H9 (cell line): ENCODE data around the gene MAZ. TPM values are rescaled to one million over a fixed set of nuclear protein-coding genes. Genes with fewer than 3 reads are reported as not detected.
A peak's percentile ranks its signal among the peaks of the same experiment; 100 is the strongest.

ENCODE experiments used
- DNase-seq: peaks from one replicate; pipeline ENCODE4 v3.0.0-alpha.2; 2017
- H2AFZ ChIP-seq: one replicate; pipeline ENCODE4 v1.6.1; 2013; ENCODE audit warnings: mild to moderate bottlenecking, low read length, control low read depth, moderate library complexity
- H2AK5ac ChIP-seq: 2 replicates; pipeline ENCODE4 v1.6.1; 2013; ENCODE audit warnings: low read length, control low read depth, mixed read lengths; ENCODE audit not compliant: insufficient read length
- H2BK120ac ChIP-seq: one replicate; pipeline ENCODE4 v1.6.1; 2013; ENCODE audit warnings: low read depth, mild to moderate bottlenecking, low read length, control low read depth, inconsistent platforms; ENCODE audit not compliant: poor library complexity, severe bottlenecking
- H2BK12ac ChIP-seq: 2 replicates; pipeline ENCODE4 v1.6.1; 2013; ENCODE audit warnings: low read length, control low read depth, mixed read lengths, low read depth; ENCODE audit not compliant: insufficient read length
- H2BK15ac ChIP-seq: 2 replicates; pipeline ENCODE4 v1.6.1; 2013; ENCODE audit warnings: low read depth, low read length, control low read depth
- H2BK20ac ChIP-seq: one replicate; pipeline ENCODE4 v1.6.1; 2013; ENCODE audit warnings: low read depth, mild to moderate bottlenecking, low read length, control low read depth, inconsistent platforms; ENCODE audit not compliant: poor library complexity, severe bottlenecking
- H2BK5ac ChIP-seq: 2 replicates; pipeline ENCODE4 v1.6.1; 2013; ENCODE audit warnings: low read length, control low read depth, mixed read lengths; ENCODE audit not compliant: insufficient read length
- H3K14ac ChIP-seq: 2 replicates; pipeline ENCODE4 v1.6.1; 2013; ENCODE audit warnings: low read length, control low read depth; ENCODE audit not compliant: insufficient read depth
- H3K18ac ChIP-seq: 2 replicates; pipeline ENCODE4 v1.6.1; 2013; ENCODE audit warnings: low read depth, mild to moderate bottlenecking, mixed read lengths, low read length, control low read depth; ENCODE audit not compliant: insufficient read length
- H3K23ac ChIP-seq: 2 replicates; pipeline ENCODE4 v1.6.1; 2013; ENCODE audit warnings: low read length, control low read depth, mixed read lengths, low read depth; ENCODE audit not compliant: insufficient read length
- H3K23me2 ChIP-seq: 2 replicates; pipeline ENCODE4 v1.6.1; 2013; ENCODE audit warnings: low read depth, mild to moderate bottlenecking, mixed read lengths, low read length, control low read depth; ENCODE audit not compliant: insufficient read length, poor library complexity, severe bottlenecking
- H3K27ac ChIP-seq: 2 replicates; pipeline ENCODE4 v1.5.1; 2013; ENCODE audit warnings: low read length, control low read depth, mixed read lengths, low read depth; ENCODE audit not compliant: insufficient read length
- H3K27me3 ChIP-seq: 2 replicates; pipeline ENCODE4 v1.6.1; 2013; ENCODE audit warnings: low read length, control low read depth, inconsistent platforms; ENCODE audit not compliant: insufficient read depth
- H3K4ac ChIP-seq: 2 replicates; pipeline ENCODE4 v1.6.1; 2013; ENCODE audit warnings: low read depth, mild to moderate bottlenecking, control low read depth, inconsistent platforms, low read length, moderate library complexity
- H3K4me1 ChIP-seq: 2 replicates; pipeline ENCODE4 v1.6.1; 2013; ENCODE audit warnings: low read length, control low read depth, inconsistent platforms; ENCODE audit not compliant: insufficient read depth
- H3K4me2 ChIP-seq: 2 replicates; pipeline ENCODE4 v1.6.1; 2013; ENCODE audit warnings: low read length, control low read depth, mixed read lengths; ENCODE audit not compliant: insufficient read length, insufficient read depth
- H3K56ac ChIP-seq: 2 replicates; pipeline ENCODE4 v1.6.1; 2013; ENCODE audit warnings: low read depth, mild to moderate bottlenecking, mixed read lengths, low read length, control low read depth; ENCODE audit not compliant: insufficient read length
- H3K79me1 ChIP-seq: 2 replicates; pipeline ENCODE4 v1.6.1; 2013; ENCODE audit warnings: low read depth, mild to moderate bottlenecking, moderate library complexity, low read length, control low read depth, inconsistent platforms; ENCODE audit not compliant: insufficient read depth, poor library complexity, severe bottlenecking
- H3K79me2 ChIP-seq: 2 replicates; pipeline ENCODE4 v1.6.1; 2013; ENCODE audit warnings: low read length, control low read depth, inconsistent platforms; ENCODE audit not compliant: insufficient read depth
- H3K9ac ChIP-seq: 2 replicates; pipeline ENCODE4 v1.6.1; 2013; ENCODE audit warnings: low read length, control low read depth, mixed read lengths; ENCODE audit not compliant: insufficient read length; ENCODE audit errors: extremely low read depth
- H3K9me3 ChIP-seq: one replicate; pipeline ENCODE4 v1.6.1; 2013; ENCODE audit warnings: low read depth, low read length, inconsistent platforms; ENCODE audit not compliant: control insufficient read depth
- H3T11ph ChIP-seq: one replicate; pipeline ENCODE4 v1.6.1; 2013; ENCODE audit warnings: mild to moderate bottlenecking, low read length, control low read depth, inconsistent platforms
- H4K20me1 ChIP-seq: one replicate; pipeline ENCODE4 v1.6.1; 2013; ENCODE audit not compliant: control insufficient read depth, insufficient read length, insufficient read depth
- H4K5ac ChIP-seq: 2 replicates; pipeline ENCODE4 v1.6.1; 2013; ENCODE audit warnings: low read depth, mild to moderate bottlenecking, mixed read lengths, low read length, control low read depth; ENCODE audit not compliant: insufficient read length
- H4K8ac ChIP-seq: replicated peaks from 2 replicates; pipeline ENCODE4 v1.6.1; 2013; ENCODE audit warnings: low read length, control low read depth, mixed read lengths, low read depth; ENCODE audit not compliant: insufficient read length
- H4K91ac ChIP-seq: 2 replicates; pipeline ENCODE4 v1.6.1; 2013; ENCODE audit warnings: low read depth, mild to moderate bottlenecking, moderate library complexity, mixed read lengths, low read length, control low read depth; ENCODE audit not compliant: insufficient read length
- H3K27ac Mint-ChIP-seq, 3 experiments: 2 replicates in 2 of 3; 3 replicates in 1 of 3; pipeline ENCODE4 v1.8.0; 2020 to 2021; ENCODE audit warnings: mixed read lengths in 3 of 3, mild to moderate bottlenecking in 1 of 3, moderate library complexity in 1 of 3
- H3K27me3 Mint-ChIP-seq: 2 replicates; pipeline ENCODE4 v1.8.0; 2021; ENCODE audit warnings: low read depth, mild to moderate bottlenecking, moderate library complexity, mixed read lengths
- H3K36me3 Mint-ChIP-seq, 3 experiments: 2 replicates in 2 of 3; 3 replicates in 1 of 3; pipeline ENCODE4 v1.8.0; 2020 to 2021; ENCODE audit warnings: low read depth in 3 of 3, mixed read lengths in 3 of 3; ENCODE audit not compliant: insufficient read depth in 1 of 3
- H3K4me1 Mint-ChIP-seq, 2 experiments: 2 replicates each; pipeline ENCODE4 v1.8.0; 2020; ENCODE audit warnings: mixed read lengths in 2 of 2
- H3K4me3 Mint-ChIP-seq, 2 experiments: 2 replicates in 1 of 2; 3 replicates in 1 of 2; pipeline ENCODE4 v1.8.0; 2020 to 2021; ENCODE audit warnings: mild to moderate bottlenecking in 2 of 2, mixed read lengths in 2 of 2, moderate library complexity in 1 of 2
- H3K9me3 Mint-ChIP-seq, 2 experiments: 2 replicates in 1 of 2; 3 replicates in 1 of 2; pipeline ENCODE4 v1.8.0; 2020; ENCODE audit warnings: mild to moderate bottlenecking in 2 of 2, mixed read lengths in 2 of 2, moderate library complexity in 1 of 2
- CTCF ChIP-seq: fragments of 200-600 bp; sonication (generic); conservative IDR thresholded peaks from 3 replicates; pipeline ENCODE4 v1.8.0; 2021; ENCODE audit warnings: antibody characterized with exemption, mild to moderate bottlenecking
- WGBS: extraction: QIAGEN DNeasy Blood & Tissue Kit; methylation state at CpG from one replicate; pipeline ENCODE4 v1.1.7; 2013; ENCODE audit warnings: missing lambda C conversion rate, low lambda C conversion rate, mixed read lengths; ENCODE audit not compliant: insufficient read length; ENCODE audit errors: extremely low coverage; 5-methylcytosine and 5-hydroxymethylcytosine counted together
- total RNA-seq: library from RNA; stranded (reverse); gene quantifications from 2 replicates; pipeline ENCODE4 v1.2.1, GENCODE V29; 2021

MAZ gene
- total RNA-seq, 1 experiment from 2014 or later, result 412 TPM

DNA sequence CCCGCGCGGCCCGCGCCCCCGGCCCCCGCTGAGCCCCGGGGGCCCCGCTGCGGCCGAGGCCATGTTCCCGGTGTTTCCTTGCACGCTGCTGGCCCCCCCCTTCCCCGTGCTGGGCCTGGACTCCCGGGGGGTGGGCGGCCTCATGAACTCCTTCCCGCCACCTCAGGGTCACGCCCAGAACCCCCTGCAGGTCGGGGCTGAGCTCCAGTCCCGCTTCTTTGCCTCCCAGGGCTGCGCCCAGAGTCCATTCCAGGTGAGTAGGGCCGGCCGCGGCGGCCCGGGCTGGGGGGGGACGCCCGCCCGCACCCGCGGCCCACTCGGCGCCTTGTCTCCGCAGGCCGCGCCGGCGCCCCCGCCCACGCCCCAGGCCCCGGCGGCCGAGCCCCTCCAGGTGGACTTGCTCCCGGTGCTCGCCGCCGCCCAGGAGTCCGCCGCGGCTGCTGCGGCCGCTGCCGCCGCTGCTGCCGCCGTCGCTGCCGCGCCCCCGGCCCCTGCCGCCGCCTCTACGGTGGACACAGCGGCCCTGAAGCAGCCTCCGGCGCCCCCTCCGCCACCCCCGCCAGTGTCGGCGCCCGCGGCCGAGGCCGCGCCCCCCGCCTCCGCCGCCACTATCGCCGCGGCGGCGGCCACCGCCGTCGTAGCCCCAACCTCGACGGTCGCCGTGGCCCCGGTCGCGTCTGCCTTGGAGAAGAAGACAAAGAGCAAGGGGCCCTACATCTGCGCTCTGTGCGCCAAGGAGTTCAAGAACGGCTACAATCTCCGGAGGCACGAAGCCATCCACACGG, 504 bp downstream of the MAZ start:
- Histone ChIP-seq H3K9ac (peak overlapping the region; percentile 27), H3K27ac (no peak overlapping the region), H3K9me3 (no peaks in the 10 kb centered on the region), H3K79me2 (peaks cover 2% of the 10 kb centered on the region; the same call in 1 of the 2 replicates), H3K79me1 (no peaks in the 10 kb centered on the region), H3K4ac (no peak overlapping the region), H2BK120ac (no peak overlapping the region), H3K4me1 (no peaks in the 10 kb centered on the region; the same call in 1 of the 2 replicates), H4K8ac (no peak overlapping the region), H4K5ac (no peak overlapping the region), H3K27me3 (no peaks in the 10 kb centered on the region), H4K20me1 (no peaks in the 10 kb centered on the region), H3K56ac (no peak overlapping the region), H2AK5ac (no peak overlapping the region), H3T11ph (no peak overlapping the region), H2AFZ (no peak overlapping the region), H2BK12ac (no peak overlapping the region), H2BK5ac (no peak overlapping the region), H3K23ac (no peak overlapping the region), H3K4me2 (peak overlapping the region; percentile 85), H2BK15ac (no peak overlapping the region), H3K18ac (peak overlapping the region; percentile 29), H3K23me2 (peaks cover 25% of the 10 kb centered on the region), H2BK20ac (no peak overlapping the region), H4K91ac (no peak overlapping the region), H3K14ac (peak overlapping the region; percentile 4)
- peaks cover 46 to 61% of the 10 kb centered on the region in 2 experiments for H3K4me1 Mint-ChIP-seq
- H3K36me3 Mint-ChIP-seq, result peaks cover 18 to 58% (median 32%) of the 10 kb centered on the region in 3 experiments
- peak overlapping the region; percentile 85 for H3K4me3 Mint-ChIP-seq
- no peak for TF ChIP-seq CTCF
- no peaks in the 10 kb centered on the region; a peak in 1 of 5 replicates for H3K9me3 Mint-ChIP-seq
- peak; percentile 76 for DNase-seq
- WGBS, result no CpG with 5 or more reads among the region's 99 CpGs
- H3K27me3 Mint-ChIP-seq, result peaks cover 1% of the 10 kb centered on the region
- H3K27ac Mint-ChIP-seq, result no peak overlapping the region; a peak in 1 of 7 replicates
